Subcutaneous adipose tissue (tissue), 4 donors: ENCODE measurements around the gene SLC2A4. TPM values are rescaled to one million over a fixed set of nuclear protein-coding genes. Genes with fewer than 3 reads are reported as not detected.

Experiments used
- CTCF ChIP-seq: fragments of 450-650 bp; IDR thresholded peaks from one replicate; pipeline ENCODE4 v1.5.1; 2016; ENCODE audit warnings: low read depth, mild to moderate bottlenecking, control low read depth, antibody characterized with exemption, moderate library complexity
- small RNA-seq: library from RNA; depleted of rRNA; stranded (forward); fragments of <200 nt; gene quantifications from one replicate; pipeline ENCODE3, GENCODE V24; 2016
- total RNA-seq, 4 donors: library from RNA; depleted of rRNA; stranded (reverse); fragments of >200 nt; gene quantifications; one replicate each; pipeline ENCODE4 v1.1.0, GENCODE V29; 2016

Gene SLC2A4
- total RNA-seq, 4 donors from 2014 or later, result 5.6 to 91.4 (median 13.8) TPM

DNA sequence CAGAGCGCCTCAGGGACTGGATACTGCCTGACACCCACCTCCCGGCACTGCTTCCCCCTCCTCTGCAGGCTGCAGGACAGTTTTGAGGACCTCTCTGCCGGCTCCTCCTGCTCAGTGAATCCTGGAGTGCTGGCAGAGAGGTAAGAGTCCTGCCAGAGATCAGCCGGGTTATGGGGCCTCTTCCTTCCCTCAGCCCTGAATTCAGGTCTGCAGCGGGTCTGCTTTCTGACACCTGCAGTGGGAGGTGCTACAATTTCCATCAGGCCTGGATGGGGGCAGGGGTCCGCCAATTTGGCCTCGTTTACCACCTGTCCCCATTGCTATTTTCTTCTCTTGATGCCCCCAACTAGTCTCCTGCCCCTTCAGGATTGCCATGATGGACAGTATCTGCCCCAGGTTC is 50.6 kb downstream of the SLC2A4 start:
- no peak for TF ChIP-seq CTCF

DNA sequence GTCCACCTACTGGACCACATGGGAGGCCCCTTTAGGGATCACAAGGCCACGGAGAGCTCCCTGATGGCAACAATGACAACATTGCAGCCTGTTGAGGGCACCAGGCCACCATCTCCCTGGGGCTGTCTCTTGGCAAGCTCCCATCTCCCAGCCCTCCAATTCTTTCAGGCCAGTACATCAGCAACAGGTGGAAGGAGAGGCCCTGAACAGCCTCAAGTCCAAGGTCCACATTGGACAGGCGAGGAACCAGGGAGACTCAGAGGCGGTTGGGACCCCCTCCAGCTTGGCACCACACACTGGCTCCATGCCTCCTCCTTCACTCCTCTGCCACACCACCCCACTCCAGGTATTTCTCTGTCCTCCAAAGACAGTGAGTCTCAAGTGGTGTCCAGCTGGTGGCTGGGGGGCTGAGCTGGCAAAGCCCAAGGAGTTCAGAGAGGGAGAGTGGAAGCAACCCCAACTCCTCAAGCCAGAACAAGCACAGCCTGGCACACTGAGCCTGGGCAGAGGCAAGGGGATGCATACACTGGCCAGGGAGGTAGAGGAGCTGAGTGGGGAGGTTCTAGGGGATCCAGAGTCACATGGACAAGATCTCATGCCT is 53.5 kb downstream of the SLC2A4 start:
- TF ChIP-seq CTCF, result no peak

DNA sequence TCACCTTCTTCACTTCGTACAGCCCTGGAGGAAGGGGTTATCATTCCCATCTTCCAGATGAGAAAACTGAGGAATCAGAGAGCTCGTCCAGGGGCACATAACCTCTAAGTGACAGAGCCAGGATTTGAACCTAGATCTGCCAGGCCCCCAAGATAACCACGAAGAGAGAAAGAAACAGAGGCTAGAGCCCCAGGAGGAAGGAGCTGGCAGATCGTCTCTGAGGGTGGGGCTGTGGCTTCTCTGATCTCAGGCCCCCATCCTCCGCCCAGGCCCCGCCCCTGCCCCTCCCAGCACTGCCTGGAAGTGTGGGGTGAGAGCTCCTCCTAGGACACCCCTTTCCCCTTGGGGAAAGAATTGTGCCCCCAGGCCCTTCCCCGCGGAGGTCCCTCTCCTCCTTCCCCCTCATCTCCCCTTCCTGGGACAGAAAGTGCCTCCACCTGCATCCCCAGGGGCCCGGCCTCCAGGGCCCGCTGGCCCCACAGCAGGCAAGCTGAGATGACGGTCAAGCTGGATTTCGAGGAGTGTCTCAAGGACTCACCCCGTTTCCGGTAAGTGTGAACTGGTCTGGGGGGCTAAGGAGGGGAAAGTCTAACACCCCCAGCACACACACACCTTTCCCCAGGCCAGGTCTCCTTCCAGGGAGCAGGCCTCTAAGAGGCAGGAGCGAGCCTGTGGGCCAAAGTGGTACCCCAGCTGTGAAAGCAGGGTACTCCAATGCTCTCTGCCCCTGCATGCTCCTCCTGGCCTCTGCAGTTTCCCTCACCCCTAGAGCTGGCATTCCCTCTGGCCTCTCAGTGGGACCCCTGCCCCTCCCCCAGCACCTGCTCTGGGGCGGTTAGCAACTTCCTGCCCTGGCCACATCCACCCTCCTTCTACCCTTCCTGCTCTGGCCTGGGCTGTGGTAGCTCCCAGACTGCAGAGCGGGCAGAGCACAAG is 55.0 kb downstream of the SLC2A4 start, which contains the start of gene ACAP1:
TSS of gene ACAP1 (plus strand) at position 290 of the 936 bp plus-strand sequence. CDS start at position 496, 206 bp downstream.
- TF ChIP-seq CTCF, result no peak

Small RNA genes within 50 kb of the gene (small RNA-seq; reads per million reads assigned to genes)
- not detected for gene AC026954.2
- gene RF00019, result 0.49 reads per million

Other genes with a start within 250 kb of the SLC2A4 start
- gene SLC16A13, start 245.7 kb upstream of the SLC2A4 start, total RNA-seq, result 1 to 10 TPM in 3 of 4 donors, not detected in 1; 1.7 to 1.9 (median 1.8) TPM
- gene SLC16A11, start 237.6 kb upstream of the SLC2A4 start, total RNA-seq, result 1 to 10 TPM in 1 of 4 donors, not detected in 3; 2.1 TPM
- 10 to 100 TPM in 3 of 4 donors, 1 to 10 TPM in 1; 8.1 to 20.9 (median 16.2) TPM for gene CLEC10A, start 201.5 kb upstream of the SLC2A4 start, total RNA-seq
- 1 to 10 TPM in 2 of 4 donors, under 1 TPM in 1, not detected in 1; 0.66 to 1.4 (median 1.3) TPM for gene ASGR2, start 166.9 kb upstream of the SLC2A4 start, total RNA-seq
- 1 to 10 TPM; 2.4 to 5.9 (median 3.8) TPM for gene ASGR1, start 102.3 kb upstream of the SLC2A4 start, total RNA-seq
- gene DLG4, start 61.9 kb upstream of the SLC2A4 start, total RNA-seq, result 10 to 100 TPM in 1 of 4 donors, 1 to 10 TPM in 3; 3.3 to 17.0 (median 6.9) TPM
- gene ACADVL, start 61.8 kb upstream of the SLC2A4 start, total RNA-seq, result 1,000 to 10,000 TPM in 1 of 4 donors, 100 to 1,000 TPM in 3; 533 to 1,103 (median 672) TPM
- gene DVL2, start 47.2 kb upstream of the SLC2A4 start, total RNA-seq, result 10 to 100 TPM; 23.5 to 36.5 (median 27.1) TPM
- gene PHF23, start 42.3 kb upstream of the SLC2A4 start, total RNA-seq, result 10 to 100 TPM; 14.5 to 27.6 (median 19.3) TPM
- gene GABARAP, start 39.3 kb upstream of the SLC2A4 start, total RNA-seq, result 100 to 1,000 TPM; 350 to 658 (median 462) TPM
- 10 to 100 TPM; 71.8 to 86.4 (median 81.1) TPM for gene CTDNEP1, start 30.0 kb upstream of the SLC2A4 start, total RNA-seq
- 10 to 100 TPM; 20.7 to 43.4 (median 25.3) TPM for gene ELP5, start 29.5 kb upstream of the SLC2A4 start, total RNA-seq
- gene CLDN7, start 19.2 kb upstream of the SLC2A4 start, total RNA-seq, result 10 to 100 TPM in 2 of 4 donors, 1 to 10 TPM in 2; 3.7 to 26.9 (median 13.2) TPM
- 10 to 100 TPM in 1 of 4 donors, 1 to 10 TPM in 1, under 1 TPM in 2; 0.82 to 14.1 (median 2.0) TPM for gene YBX2, start 12.9 kb downstream of the SLC2A4 start, total RNA-seq
- gene EIF5A, start 25.9 kb downstream of the SLC2A4 start, total RNA-seq, result 100 to 1,000 TPM; 144 to 174 (median 153) TPM
- 10 to 100 TPM; 52.7 to 89.2 (median 75.6) TPM for gene GPS2, start 33.6 kb downstream of the SLC2A4 start, total RNA-seq
- gene NEURL4, start 47.6 kb downstream of the SLC2A4 start, total RNA-seq, result 10 to 100 TPM in 3 of 4 donors, 1 to 10 TPM in 1; 4.9 to 22.6 (median 11.2) TPM
- gene ACAP1, start 54.8 kb downstream of the SLC2A4 start, total RNA-seq, result 1 to 10 TPM; 1.8 to 8.4 (median 4.0) TPM
- gene KCTD11, start 70.4 kb downstream of the SLC2A4 start, total RNA-seq, result 10 to 100 TPM in 1 of 4 donors, 1 to 10 TPM in 3; 4.9 to 13.8 (median 7.2) TPM
- gene TMEM95, start 73.4 kb downstream of the SLC2A4 start, total RNA-seq, result not detected
- gene TNK1, start 99.4 kb downstream of the SLC2A4 start, total RNA-seq, result 1 to 10 TPM in 3 of 4 donors, under 1 TPM in 1; 0.51 to 1.9 (median 1.1) TPM
- gene PLSCR3, start 112.8 kb downstream of the SLC2A4 start, total RNA-seq, result 10 to 100 TPM in 3 of 4 donors, 1 to 10 TPM in 1; 9.1 to 21.3 (median 16.2) TPM
- gene TMEM256, start 122.4 kb downstream of the SLC2A4 start, total RNA-seq, result 100 to 1,000 TPM in 2 of 4 donors, 10 to 100 TPM in 2; 76.7 to 134 (median 109) TPM
- 1 to 10 TPM; 3.1 to 6.8 (median 4.2) TPM for gene NLGN2, start 126.1 kb downstream of the SLC2A4 start, total RNA-seq
- not detected for gene SPEM1, start 138.6 kb downstream of the SLC2A4 start, total RNA-seq
- gene SPEM2, start 143.9 kb downstream of the SLC2A4 start, total RNA-seq, result not detected
- not detected for gene SPEM3, start 147.1 kb downstream of the SLC2A4 start, total RNA-seq
- gene TMEM102, start 153.7 kb downstream of the SLC2A4 start, total RNA-seq, result 1 to 10 TPM; 2.9 to 7.8 (median 5.9) TPM
- gene FGF11, start 157.8 kb downstream of the SLC2A4 start, total RNA-seq, result 1 to 10 TPM in 2 of 4 donors, under 1 TPM in 1, not detected in 1; 0.88 to 1.3 (median 1.2) TPM
- gene CHRNB1, start 163.3 kb downstream of the SLC2A4 start, total RNA-seq, result 10 to 100 TPM in 1 of 4 donors, 1 to 10 TPM in 3; 2.4 to 10.4 (median 9.8) TPM
- gene ZBTB4, start 197.9 kb downstream of the SLC2A4 start, total RNA-seq, result 10 to 100 TPM; 34.2 to 58.0 (median 39.3) TPM
- gene SLC35G6, start 199.7 kb downstream of the SLC2A4 start, total RNA-seq, result not detected
- gene POLR2A, start 202.6 kb downstream of the SLC2A4 start, total RNA-seq, result 100 to 1,000 TPM in 1 of 4 donors, 10 to 100 TPM in 3; 31.1 to 123 (median 58.5) TPM